HK-2 (cell line): ENCODE measurements around the gene C1orf167.

ENCODE experiments used
- DNase-seq: peaks from one replicate; pipeline ENCODE4 v3.0.0-alpha.2; 2018; ENCODE audit not compliant: unreplicated experiment

C1orf167 gene

GRCh38 chr1:11735854-11736745 is 25.9 kb upstream of the C1orf167 start, which contains the start of gene AGTRAP:
Gene AGTRAP (plus strand): TSS chr1:11736136. CDS start chr1:11736209, 73 bp downstream.
- peak; percentile 92 for DNase-seq

DNA sequence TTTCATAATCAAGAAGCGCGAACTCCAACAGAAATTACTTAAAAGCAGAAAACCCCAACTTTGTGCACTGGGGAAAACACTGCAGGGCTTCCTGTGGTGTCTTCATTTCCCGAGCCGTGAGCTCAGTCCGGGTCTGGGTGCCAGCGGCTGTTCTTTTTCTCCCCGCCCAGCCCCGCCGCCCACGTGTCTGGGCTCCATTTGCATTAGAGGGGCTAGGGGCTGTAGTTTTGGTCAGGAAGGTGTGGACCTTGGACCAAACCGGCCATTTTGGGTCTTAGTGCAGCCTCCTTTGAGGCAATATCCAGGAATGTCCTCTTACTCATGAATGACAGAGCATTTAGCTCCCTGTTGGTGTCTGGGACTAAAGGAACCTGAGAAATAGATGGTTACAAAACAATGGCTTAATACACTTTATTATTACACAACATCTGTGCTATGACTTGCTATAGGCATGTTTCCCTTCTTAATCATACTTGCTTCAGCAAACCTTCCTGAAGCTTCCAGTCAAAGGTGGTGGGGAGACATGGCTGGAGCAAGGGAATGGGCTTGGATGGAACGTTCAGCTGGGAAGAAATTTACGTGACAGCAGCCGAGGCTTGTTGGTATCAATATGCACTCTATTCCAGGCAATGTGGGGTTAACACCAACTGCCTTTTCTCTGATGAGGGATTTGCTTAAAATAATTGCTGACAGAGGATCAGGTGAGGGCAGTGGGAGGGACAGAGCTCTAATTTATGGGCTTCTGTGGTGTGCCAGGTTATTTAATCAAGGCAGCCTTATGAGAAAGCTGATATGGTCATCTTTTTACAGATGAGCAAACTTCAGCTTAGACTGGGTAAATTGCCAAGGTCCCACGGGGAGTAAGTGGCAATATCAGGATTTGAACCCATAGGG is 25.0 kb upstream of the C1orf167 start:
- peak; percentile 33 for DNase-seq

DNA sequence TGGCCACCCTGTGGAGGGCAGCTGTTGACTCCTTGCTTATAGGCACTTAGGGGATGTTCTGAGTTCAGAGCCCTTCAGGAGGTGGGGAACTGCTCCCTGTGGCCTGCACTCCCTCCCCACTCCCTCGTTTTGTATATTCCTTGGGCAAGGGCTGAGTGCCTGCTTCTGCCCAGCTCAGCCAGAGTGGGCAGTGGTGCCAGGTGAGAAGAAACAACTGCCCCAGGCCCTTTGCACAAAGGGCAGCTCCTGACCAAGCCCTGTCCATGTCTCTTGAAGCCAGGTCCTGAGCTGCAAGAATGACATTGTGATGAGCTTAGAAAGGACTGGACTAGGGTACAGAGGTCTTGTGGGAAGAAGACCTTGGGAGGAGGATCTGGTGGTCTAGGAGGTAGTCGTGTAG is 23.9 kb upstream of the C1orf167 start:
- DNase-seq, result no peak

GRCh38 chr1:11738783-11739182 is 23.2 kb upstream of the C1orf167 start:
- no peak for DNase-seq

DNA sequence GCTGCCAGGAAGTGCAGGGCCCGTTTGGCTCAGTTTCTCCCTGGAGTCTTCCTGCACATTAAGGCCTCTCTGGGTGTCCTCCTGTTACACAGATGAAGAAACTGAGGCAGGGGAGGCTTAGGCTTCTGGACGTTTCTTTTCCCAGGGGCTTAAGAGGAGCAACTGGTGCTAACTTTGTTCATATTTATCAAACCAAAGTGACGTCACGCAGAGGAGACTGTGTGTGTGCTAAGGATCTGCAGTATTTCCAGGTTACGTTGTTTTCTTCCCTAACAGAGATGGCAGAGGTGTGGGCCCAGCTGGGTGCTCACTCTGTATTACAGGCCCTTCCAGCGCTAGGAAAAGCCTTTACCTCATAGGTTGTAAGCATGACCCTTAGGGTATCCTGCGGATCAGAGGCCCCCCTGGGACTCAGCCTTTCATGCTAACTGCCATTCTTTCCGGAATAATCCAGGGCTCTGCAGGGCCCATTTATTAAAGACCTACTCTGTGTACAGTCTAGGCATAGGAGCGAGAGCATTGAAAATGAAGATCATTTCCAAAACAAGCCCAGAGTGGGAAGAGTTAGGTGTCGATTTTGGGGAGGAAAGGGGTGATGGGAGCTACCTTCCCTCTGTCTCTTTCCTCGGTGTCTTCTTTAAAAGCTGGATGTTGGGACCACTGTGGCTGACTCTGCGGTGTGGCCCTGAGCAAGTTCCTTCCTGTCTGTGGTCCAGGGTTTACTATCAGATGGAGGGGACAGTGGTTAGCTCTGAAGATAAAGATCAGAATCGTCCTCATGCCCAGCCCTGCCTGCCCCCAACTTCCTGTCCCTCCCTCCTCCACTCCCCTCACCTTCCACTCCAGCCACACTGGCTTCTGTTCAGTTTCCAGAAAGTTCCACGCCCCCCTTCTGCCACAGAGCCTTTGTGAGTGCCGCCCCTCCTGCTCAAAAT is 21.5 kb upstream of the C1orf167 start:
- no peak for DNase-seq

- no peak for DNase-seq
These were observed 20.5 kb upstream of the C1orf167 start for GRCh38 chr1:11741482-11741881.

- no peak for DNase-seq
These were observed 20.0 kb upstream of the C1orf167 start for GRCh38 chr1:11741919-11742558.

DNA sequence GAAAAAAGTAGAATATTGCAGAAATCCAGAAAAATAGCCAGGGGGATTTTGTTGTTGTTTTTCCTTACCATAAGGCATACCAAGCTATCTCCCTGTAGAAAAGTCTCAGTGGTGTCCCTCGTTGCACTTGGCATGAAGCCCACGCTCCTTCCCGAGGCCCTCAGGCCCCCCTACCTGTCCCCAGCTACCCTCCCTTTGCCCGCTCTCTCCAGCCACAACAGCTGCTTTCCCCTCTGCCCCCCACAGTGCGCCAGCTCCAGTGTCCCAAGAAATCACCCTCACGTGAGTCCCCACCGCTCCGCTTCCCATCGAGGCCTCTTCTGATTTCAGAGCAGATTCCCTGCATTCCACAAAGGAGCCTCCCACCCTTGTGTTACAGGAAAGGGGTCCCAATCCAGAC is 17.7 kb upstream of the C1orf167 start:
- DNase-seq, result no peak

DNA sequence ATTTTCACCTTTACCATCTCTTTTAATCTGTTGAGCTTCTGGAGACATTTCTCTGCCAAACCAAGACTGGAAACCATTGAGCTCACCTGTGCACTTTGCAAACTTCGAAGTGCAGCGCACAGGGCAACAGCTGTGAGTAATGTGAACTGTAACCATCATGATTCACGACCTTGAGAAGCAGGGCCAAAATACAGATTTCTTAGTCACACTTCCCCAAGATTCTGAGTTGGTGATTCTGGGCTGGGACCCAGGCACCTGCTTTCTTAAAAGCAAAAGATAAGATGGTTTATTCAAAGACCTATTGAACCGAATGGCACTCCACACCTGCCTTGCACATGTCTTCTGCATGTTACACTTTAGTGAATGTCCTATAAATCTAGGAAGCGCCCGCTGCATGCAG is 15.9 kb upstream of the C1orf167 start:
- DNase-seq, result no peak

DNA sequence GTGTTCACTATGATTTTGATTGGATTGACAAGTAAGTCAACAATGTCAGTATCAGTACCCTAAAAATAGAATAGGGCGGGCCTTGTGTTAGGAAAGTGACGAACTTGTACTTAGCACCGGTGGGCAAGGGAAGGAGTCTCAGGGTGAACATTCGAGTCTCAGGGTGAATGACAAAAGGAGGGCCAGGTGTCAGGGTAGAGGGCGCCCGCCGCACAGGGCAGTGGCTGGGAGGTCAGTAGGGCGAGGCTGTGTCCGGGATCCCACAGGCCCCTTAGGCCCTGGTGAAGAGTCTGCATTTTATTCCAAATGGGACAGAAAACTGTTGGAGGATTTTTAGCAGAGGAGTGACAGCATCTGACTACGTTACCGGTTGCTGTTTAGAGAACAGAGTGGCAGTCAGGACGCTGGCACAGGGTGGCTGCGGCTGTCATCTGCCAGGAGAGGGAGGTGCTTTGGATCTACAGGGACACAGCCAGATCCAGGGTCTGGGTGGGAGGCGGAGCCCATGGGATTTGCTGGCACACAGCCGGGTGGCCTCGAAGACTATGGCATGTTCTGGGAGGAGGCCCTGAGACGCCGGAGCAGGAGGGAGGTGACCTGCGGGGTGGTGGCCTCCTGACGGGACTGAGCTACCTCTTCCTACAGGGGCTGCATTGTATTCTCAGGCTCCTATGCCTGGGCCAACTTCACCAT is 15.1 kb upstream of the C1orf167 start:
- no peak for DNase-seq

- DNase-seq, result no peak
These were observed 13.4 kb upstream of the C1orf167 start for GRCh38 chr1:11748294-11749202.

- DNase-seq, result peak; percentile 48
These were observed 12.7 kb upstream of the C1orf167 start for GRCh38 chr1:11749203-11749689.

DNA sequence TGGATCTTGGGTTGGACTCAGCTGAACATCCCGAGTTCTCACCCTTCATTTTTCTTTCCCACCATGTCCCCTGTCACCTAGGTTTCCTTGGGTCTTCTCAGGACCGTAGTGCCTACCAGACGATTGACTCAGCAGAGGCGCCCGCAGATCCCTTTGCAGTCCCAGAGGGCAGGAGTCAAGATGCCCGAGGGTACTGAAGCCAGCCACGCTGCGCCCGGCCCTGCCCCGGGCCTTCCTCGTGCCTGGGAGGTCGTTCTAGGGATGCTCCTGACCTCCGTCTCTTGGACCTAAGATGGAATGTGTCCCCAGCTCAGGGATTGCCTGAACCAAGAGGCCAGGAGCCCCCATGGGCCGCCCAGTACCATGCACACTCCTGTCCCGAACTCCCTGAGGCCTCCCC is 12.0 kb upstream of the C1orf167 start:
- DNase-seq, result no peak

DNA sequence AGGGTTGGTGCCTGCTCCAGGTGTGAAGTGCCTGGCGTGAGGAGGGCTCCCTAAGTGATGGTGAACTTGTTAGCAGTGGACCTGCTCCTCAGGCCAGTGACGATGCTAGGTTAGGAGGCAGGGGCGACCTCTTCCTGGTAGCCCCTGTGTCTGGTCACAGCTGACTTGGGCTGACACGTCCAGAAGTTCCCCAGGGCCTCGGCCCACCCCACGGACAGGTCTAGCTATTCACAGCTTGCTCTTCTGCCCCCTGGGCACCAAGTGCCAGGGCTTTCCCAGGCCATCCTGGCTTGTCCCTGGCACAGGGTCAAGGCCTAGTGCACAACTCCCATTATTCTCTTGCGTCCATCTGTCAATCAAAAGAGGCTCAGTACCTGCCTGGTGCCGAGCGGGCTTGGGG is 10.9 kb upstream of the C1orf167 start:
- no peak for DNase-seq

DNA sequence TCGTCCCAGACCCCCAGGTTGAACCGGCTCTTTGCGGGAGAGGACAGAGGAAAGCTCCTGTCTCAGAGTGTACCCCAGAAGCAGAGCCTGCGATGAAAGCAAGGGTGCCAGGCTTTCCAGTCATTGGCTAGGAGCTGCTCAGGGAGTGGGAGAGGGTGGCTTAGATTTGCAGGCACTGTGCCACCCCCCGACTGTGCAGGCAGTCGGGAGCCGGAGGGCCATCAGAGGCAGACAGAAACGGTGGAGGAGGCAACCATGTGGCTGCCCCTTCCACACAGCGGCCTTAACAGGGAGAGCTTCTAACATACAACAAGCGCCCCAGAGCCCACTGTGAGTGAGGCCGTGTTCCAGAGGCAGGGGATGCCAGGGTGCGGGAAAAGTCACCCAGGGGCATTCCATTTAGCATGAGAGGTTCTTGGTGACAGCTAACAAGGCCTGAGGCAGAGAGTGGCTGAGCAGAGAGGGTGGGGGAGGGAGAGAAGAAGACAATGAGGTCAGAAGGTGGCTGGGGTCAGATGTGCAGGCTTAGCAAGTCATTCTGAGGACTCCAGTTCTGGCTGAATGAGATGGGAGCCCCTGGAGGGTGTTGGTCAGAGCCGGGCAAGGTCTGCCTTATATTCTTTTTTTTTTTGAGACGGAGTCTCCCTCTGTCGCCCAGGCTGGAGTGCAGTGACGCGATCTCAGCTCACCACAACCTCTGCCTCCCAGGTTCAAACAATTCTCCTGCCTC is 9.5 kb upstream of the C1orf167 start:
- DNase-seq, result no peak

- no peak for DNase-seq
These were observed 8.3 kb upstream of the C1orf167 start for GRCh38 chr1:11753555-11754208.

GRCh38 chr1:11757047-11757446 is 4.9 kb upstream of the C1orf167 start:
- no peak for DNase-seq

GRCh38 chr1:11759791-11760190 is 2.2 kb upstream of the C1orf167 start:
- DNase-seq, result no peak
